HL-60 (cell line): ENCODE measurements around the gene MXRA7.

Source experiments
- POLR2AphosphoS5 ChIP-seq: IDR thresholded peaks from 2 replicates; pipeline ENCODE4 v1.6.1; 2012; ENCODE audit warnings: low read depth
- TF ChIP-seq, protein P1 (sequence below): IDR thresholded peaks from one replicate; pipeline ENCODE4 v1.5.1; 2011; ENCODE audit warnings: low read length, control low read depth, inconsistent platforms; ENCODE audit not compliant: insufficient read depth

DNA sequence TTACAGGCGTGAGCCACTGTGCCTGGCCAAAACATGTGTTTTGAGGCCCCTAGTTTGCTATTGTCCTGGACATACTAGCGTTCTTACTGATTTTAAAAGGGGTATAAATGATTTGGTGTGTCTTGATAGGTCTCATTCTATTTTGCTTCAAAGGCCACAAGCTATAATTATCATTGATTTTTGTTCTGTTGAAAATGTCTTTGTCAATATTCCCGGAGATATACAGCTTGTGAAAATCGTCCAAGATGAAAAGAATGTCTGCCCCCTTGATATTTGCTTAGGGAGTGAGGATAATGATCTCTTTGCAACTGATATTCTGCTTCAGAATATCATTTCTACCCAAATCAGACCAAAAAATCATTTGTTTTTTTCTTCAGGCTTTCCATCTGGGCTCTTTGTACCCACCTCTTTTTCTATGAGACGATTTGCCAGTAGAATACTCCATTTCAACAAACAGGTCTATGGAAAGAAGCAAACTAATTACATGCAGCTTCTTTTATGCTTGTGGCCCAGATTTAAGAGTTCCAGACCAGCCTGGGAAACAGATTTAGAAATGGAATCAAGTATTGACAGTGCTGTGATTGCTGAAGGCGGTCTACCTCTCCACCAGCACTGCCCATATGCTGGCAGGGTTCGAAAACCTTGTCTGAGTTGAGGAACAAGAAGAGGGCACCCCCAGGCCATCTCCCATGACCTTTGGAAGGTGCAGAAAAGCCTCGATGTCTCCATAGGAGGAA, 53.1 kb downstream of the MXRA7 start:
- TF ChIP-seq, protein P1, sequence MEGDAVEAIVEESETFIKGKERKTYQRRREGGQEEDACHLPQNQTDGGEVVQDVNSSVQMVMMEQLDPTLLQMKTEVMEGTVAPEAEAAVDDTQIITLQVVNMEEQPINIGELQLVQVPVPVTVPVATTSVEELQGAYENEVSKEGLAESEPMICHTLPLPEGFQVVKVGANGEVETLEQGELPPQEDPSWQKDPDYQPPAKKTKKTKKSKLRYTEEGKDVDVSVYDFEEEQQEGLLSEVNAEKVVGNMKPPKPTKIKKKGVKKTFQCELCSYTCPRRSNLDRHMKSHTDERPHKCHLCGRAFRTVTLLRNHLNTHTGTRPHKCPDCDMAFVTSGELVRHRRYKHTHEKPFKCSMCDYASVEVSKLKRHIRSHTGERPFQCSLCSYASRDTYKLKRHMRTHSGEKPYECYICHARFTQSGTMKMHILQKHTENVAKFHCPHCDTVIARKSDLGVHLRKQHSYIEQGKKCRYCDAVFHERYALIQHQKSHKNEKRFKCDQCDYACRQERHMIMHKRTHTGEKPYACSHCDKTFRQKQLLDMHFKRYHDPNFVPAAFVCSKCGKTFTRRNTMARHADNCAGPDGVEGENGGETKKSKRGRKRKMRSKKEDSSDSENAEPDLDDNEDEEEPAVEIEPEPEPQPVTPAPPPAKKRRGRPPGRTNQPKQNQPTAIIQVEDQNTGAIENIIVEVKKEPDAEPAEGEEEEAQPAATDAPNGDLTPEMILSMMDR: no peak
- no peak for TF ChIP-seq POLR2AphosphoS5
